ENCODE data around the gene CIDEC. TPM values are rescaled to one million over a fixed set of nuclear protein-coding genes. Genes with fewer than 3 reads are reported as not detected.

CIDEC gene
- total RNA-seq, 1 donor = not detected

- Histone ChIP-seq H2AFZ (ENCODE audit: low read length) (peak overlapping the region; percentile 25), H3K4me2 (ENCODE audit: insufficient read depth, low read length) (peak overlapping the region; percentile 93), H3K9me3 (ENCODE audit: low read depth, low read length) (no peaks in the 10 kb centered on the region), H3K4me1 (ENCODE audit: insufficient read depth, low read length) (peaks cover 53% of the 10 kb centered on the region), H3K27ac (ENCODE audit: low read depth, low read length) (no peak overlapping the region), H3K27me3 (ENCODE audit: insufficient read depth, low read length) (no peaks in the 10 kb centered on the region), H4K20me1 (ENCODE audit: insufficient read depth, low read length) (peaks cover 2% of the 10 kb centered on the region), H3K4me3 (ENCODE audit: insufficient read depth, low read length) (peak overlapping the region; percentile 74), H3K79me2 (ENCODE audit: insufficient read depth, low read length) (peaks cover 16% of the 10 kb centered on the region), H3K36me3 (ENCODE audit: insufficient read depth, low read length) (no peaks in the 10 kb centered on the region)
- no peak for DNase-seq (ENCODE audit: insufficient read length, low spot score, missing footprints)
- TF ChIP-seq CTCF (IDR thresholded peaks at IDR 0.05; ENCODE audit: extremely low read depth, low read depth, low read length) = no peak
These were observed 34.7 kb upstream of the CIDEC start for GRCh38 chr3:9914559-9915253.

- DNase-seq (ENCODE audit: insufficient read length, low spot score, missing footprints) = no peak
- Histone ChIP-seq H4K20me1 (ENCODE audit: insufficient read depth, low read length) (peaks cover 2% of the 10 kb centered on the region), H3K36me3 (ENCODE audit: insufficient read depth, low read length) (no peaks in the 10 kb centered on the region), H3K79me2 (ENCODE audit: insufficient read depth, low read length) (peaks cover 16% of the 10 kb centered on the region), H3K4me1 (ENCODE audit: insufficient read depth, low read length) (peaks cover 53% of the 10 kb centered on the region), H3K27ac (ENCODE audit: low read depth, low read length) (no peak overlapping the region), H2AFZ (ENCODE audit: low read length) (no peak overlapping the region), H3K27me3 (ENCODE audit: insufficient read depth, low read length) (no peaks in the 10 kb centered on the region), H3K9me3 (ENCODE audit: low read depth, low read length) (no peaks in the 10 kb centered on the region), H3K4me2 (ENCODE audit: insufficient read depth, low read length) (no peak overlapping the region), H3K4me3 (ENCODE audit: insufficient read depth, low read length) (no peak overlapping the region)
- no peak for TF ChIP-seq CTCF (IDR thresholded peaks at IDR 0.05; ENCODE audit: extremely low read depth, low read depth, low read length)
These were observed 34.0 kb upstream of the CIDEC start for GRCh38 chr3:9914011-9914410.

GRCh38 chr3:9913601-9914000 is 33.5 kb upstream of the CIDEC start:
- peaks cover 2% of the 10 kb centered on the region for H4K20me1 ChIP-seq (ENCODE audit: insufficient read depth, low read length)

More at GRCh38 chr3:9913601-9914000, 33.5 kb upstream of the CIDEC start:
- peaks cover 16% of the 10 kb centered on the region for H3K79me2 ChIP-seq (ENCODE audit: insufficient read depth, low read length)
- no peaks in the 10 kb centered on the region for H3K36me3 ChIP-seq (ENCODE audit: insufficient read depth, low read length)
- no peak overlapping the region for H3K4me3 ChIP-seq (ENCODE audit: insufficient read depth, low read length)
- TF ChIP-seq CTCF (IDR thresholded peaks at IDR 0.05; ENCODE audit: extremely low read depth, low read depth, low read length) = no peak
- DNase-seq (ENCODE audit: insufficient read length, low spot score, missing footprints) = no peak
- H3K27me3 ChIP-seq (ENCODE audit: insufficient read depth, low read length) = no peaks in the 10 kb centered on the region
- H3K4me1 ChIP-seq (ENCODE audit: insufficient read depth, low read length) = peaks cover 53% of the 10 kb centered on the region
- no peaks in the 10 kb centered on the region for H3K9me3 ChIP-seq (ENCODE audit: low read depth, low read length)
- H3K4me2 ChIP-seq (ENCODE audit: insufficient read depth, low read length) = no peak overlapping the region
- no peak overlapping the region for H2AFZ ChIP-seq (ENCODE audit: low read length)
- no peak overlapping the region for H3K27ac ChIP-seq (ENCODE audit: low read depth, low read length)

Measured in osteoblast (primary cell).